ENCODE data around the gene PCDHGC4. TPM values are rescaled to one million over a fixed set of nuclear protein-coding genes. Genes with fewer than 3 reads are reported as not detected.

Gene PCDHGC4
- total and polyA plus RNA-seq, 2 experiments from 2014 or later, result 0.35 to 1.5 TPM

GRCh38 chr5:141528291-141528984 lies 43.6 kb downstream of the PCDHGC4 start:
- Histone ChIP-seq H3K27ac (peak overlapping the region; percentile 77), H3K4me2 (no peak overlapping the region), H3K36me3 (replicated peaks; ENCODE audit: insufficient read depth, low read depth) (no peaks in the 10 kb centered on the region), H3K4me3 (no peak overlapping the region), H4K20me1 (ENCODE audit: insufficient read depth, poor library complexity, severe bottlenecking) (no peaks in the 10 kb centered on the region), H2AFZ (no peak overlapping the region), H3K4me1 (ENCODE audit: insufficient read depth) (peaks cover 38% of the 10 kb centered on the region), H3K9me2 (replicated peaks; ENCODE audit: insufficient read depth) (no peaks in the 10 kb centered on the region), H3K9me3 (ENCODE audit: low read depth) (no peaks in the 10 kb centered on the region), H3K27me3 (no peaks in the 10 kb centered on the region), H3K79me2 (peaks cover under 1% of the 10 kb centered on the region)
- TF ChIP-seq EZH2 (IDR thresholded peaks at IDR 0.05; ENCODE audit: borderline replicate concordance), result no peak
- no peak for TF ChIP-seq EZH2phosphoT487 (IDR thresholded peaks at IDR 0.05; ENCODE audit: low read depth, severe bottlenecking, unreplicated experiment)
- DNase-seq (ENCODE audit: low spot score), result no peak
- WGBS (ENCODE audit: low lambda C conversion rate, missing lambda C conversion rate), result 87% methylated on average over 11 of the region's 11 CpGs

DNA sequence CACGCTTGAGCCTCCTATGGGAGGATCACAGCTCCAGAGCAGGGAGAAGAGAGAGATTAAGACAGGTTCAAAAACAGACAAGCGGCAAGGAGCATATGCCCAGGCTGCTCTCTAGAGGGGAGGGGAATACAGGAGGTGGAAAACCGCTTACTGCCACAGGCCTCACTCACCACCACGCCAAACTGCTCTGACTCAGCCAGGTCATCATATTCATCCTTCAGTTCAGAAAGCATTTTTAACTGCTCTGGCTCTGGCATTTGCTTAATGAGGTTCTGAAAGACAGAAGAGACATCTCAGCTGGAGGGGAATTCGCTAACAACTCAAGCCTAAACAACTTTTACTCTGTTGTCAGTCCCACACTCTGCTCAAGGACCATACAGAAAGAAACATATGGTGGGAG lies 44.2 kb downstream of the PCDHGC4 start:
- Histone ChIP-seq H3K4me3 (no peak overlapping the region), H3K4me2 (no peak overlapping the region), H3K36me3 (replicated peaks; ENCODE audit: insufficient read depth, low read depth) (no peaks in the 10 kb centered on the region), H3K9me2 (replicated peaks; ENCODE audit: insufficient read depth) (no peaks in the 10 kb centered on the region), H2AFZ (no peak overlapping the region), H3K27ac (peak overlapping the region; percentile 77), H3K79me2 (no peaks in the 10 kb centered on the region), H3K27me3 (no peaks in the 10 kb centered on the region), H3K4me1 (ENCODE audit: insufficient read depth) (peaks cover 34% of the 10 kb centered on the region), H3K9me3 (ENCODE audit: low read depth) (no peaks in the 10 kb centered on the region), H4K20me1 (ENCODE audit: insufficient read depth, poor library complexity, severe bottlenecking) (no peaks in the 10 kb centered on the region)
- WGBS (ENCODE audit: low lambda C conversion rate, missing lambda C conversion rate), result 69% methylated on average over 5 of the region's 5 CpGs
- DNase-seq (ENCODE audit: low spot score), result peak; percentile 42
- no peak for TF ChIP-seq EZH2 (IDR thresholded peaks at IDR 0.05; ENCODE audit: borderline replicate concordance)

DNA sequence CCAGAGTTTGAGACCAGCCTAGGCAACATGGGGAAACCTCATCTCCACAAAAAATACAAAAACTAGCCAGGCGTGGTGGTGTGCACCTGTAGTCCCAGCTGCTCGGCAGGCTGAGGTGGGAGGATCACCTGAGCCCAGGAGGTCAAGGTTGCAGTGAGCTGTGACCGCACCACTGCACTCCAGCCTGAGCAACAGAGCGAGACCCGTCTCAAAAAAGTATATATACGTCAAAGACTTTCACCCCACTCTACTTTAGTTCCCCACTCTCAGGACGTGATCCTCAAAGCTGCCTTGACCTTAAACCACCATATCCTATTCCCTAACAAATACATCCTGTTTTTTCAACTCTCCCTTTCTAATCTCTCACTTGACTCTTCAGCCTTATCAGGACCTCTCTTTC lies 45.0 kb downstream of the PCDHGC4 start:
- WGBS (ENCODE audit: low lambda C conversion rate, missing lambda C conversion rate), result 97% methylated on average over 7 of the region's 7 CpGs
- no peak for DNase-seq (ENCODE audit: low spot score)
- Histone ChIP-seq H3K4me2 (no peak overlapping the region), H3K4me1 (ENCODE audit: insufficient read depth) (peaks cover 28% of the 10 kb centered on the region), H3K9me2 (replicated peaks; ENCODE audit: insufficient read depth) (no peaks in the 10 kb centered on the region), H4K20me1 (ENCODE audit: insufficient read depth, poor library complexity, severe bottlenecking) (no peaks in the 10 kb centered on the region), H3K79me2 (no peaks in the 10 kb centered on the region), H3K27me3 (no peaks in the 10 kb centered on the region), H3K9me3 (ENCODE audit: low read depth) (no peaks in the 10 kb centered on the region), H3K4me3 (no peak overlapping the region), H3K27ac (peak overlapping the region; percentile 77), H2AFZ (no peak overlapping the region), H3K36me3 (replicated peaks; ENCODE audit: insufficient read depth, low read depth) (no peaks in the 10 kb centered on the region)
- TF ChIP-seq, protein P1, sequence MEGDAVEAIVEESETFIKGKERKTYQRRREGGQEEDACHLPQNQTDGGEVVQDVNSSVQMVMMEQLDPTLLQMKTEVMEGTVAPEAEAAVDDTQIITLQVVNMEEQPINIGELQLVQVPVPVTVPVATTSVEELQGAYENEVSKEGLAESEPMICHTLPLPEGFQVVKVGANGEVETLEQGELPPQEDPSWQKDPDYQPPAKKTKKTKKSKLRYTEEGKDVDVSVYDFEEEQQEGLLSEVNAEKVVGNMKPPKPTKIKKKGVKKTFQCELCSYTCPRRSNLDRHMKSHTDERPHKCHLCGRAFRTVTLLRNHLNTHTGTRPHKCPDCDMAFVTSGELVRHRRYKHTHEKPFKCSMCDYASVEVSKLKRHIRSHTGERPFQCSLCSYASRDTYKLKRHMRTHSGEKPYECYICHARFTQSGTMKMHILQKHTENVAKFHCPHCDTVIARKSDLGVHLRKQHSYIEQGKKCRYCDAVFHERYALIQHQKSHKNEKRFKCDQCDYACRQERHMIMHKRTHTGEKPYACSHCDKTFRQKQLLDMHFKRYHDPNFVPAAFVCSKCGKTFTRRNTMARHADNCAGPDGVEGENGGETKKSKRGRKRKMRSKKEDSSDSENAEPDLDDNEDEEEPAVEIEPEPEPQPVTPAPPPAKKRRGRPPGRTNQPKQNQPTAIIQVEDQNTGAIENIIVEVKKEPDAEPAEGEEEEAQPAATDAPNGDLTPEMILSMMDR (IDR thresholded peaks at IDR 0.05; ENCODE audit: poor library complexity), result no peak
- TF ChIP-seq EZH2phosphoT487 (IDR thresholded peaks at IDR 0.05; ENCODE audit: low read depth, severe bottlenecking, unreplicated experiment) (no peak), EZH2 (IDR thresholded peaks at IDR 0.05; ENCODE audit: borderline replicate concordance) (no peak)

GRCh38 chr5:141532726-141533125 lies 47.9 kb downstream of the PCDHGC4 start:
- WGBS (ENCODE audit: low lambda C conversion rate, missing lambda C conversion rate), result 97% methylated on average over 1 of the region's 1 CpG

More at GRCh38 chr5:141532726-141533125, 47.9 kb downstream of the PCDHGC4 start:
- no peaks in the 10 kb centered on the region for H3K36me3 ChIP-seq (replicated peaks; ENCODE audit: insufficient read depth, low read depth)
- TF ChIP-seq EZH2phosphoT487 (IDR thresholded peaks at IDR 0.05; ENCODE audit: low read depth, severe bottlenecking, unreplicated experiment), result no peak
- no peak for TF ChIP-seq EZH2 (IDR thresholded peaks at IDR 0.05; ENCODE audit: borderline replicate concordance)
- TF ChIP-seq, protein P1 (IDR thresholded peaks at IDR 0.05; ENCODE audit: poor library complexity), result no peak
- peaks cover 15% of the 10 kb centered on the region for H3K4me1 ChIP-seq (ENCODE audit: insufficient read depth)
- no peak overlapping the region for H2AFZ ChIP-seq
- no peak overlapping the region for H3K4me2 ChIP-seq
- H4K20me1 ChIP-seq (ENCODE audit: insufficient read depth, poor library complexity, severe bottlenecking), result no peaks in the 10 kb centered on the region
- no peaks in the 10 kb centered on the region for H3K79me2 ChIP-seq
- no peak overlapping the region for H3K4me3 ChIP-seq
- H3K27ac ChIP-seq, result no peak overlapping the region
- H3K27me3 ChIP-seq, result no peaks in the 10 kb centered on the region
- DNase-seq (ENCODE audit: low spot score), result no peak
- no peaks in the 10 kb centered on the region for H3K9me3 ChIP-seq (ENCODE audit: low read depth)
- no peaks in the 10 kb centered on the region for H3K9me2 ChIP-seq (replicated peaks; ENCODE audit: insufficient read depth)
